Ovary (tissue), 9 donors: ENCODE results near the gene TIMP4. TPM values are rescaled to one million over a fixed set of nuclear protein-coding genes. Genes with fewer than 3 reads are reported as not detected.

Source experiments
- DNase-seq, 5 donors: peaks; one replicate each; pipeline ENCODE4 v3.0.0-alpha.2; 2019 to 2020
- H3K27ac ChIP-seq, 2 donors: fragments of 200-600 bp; one replicate each; pipeline versions ENCODE4 v1.5.1 to v1.8.0; 2019 to 2022
- H3K27me3 ChIP-seq: fragments of 200-600 bp; one replicate; pipeline ENCODE4 v1.8.0; 2022
- H3K36me3 ChIP-seq: fragments of 200-600 bp; sonication (generic); one replicate; pipeline ENCODE4 v1.5.1; 2019
- H3K4me1 ChIP-seq: one replicate; pipeline ENCODE4 v1.8.1; 2013; ENCODE audit warnings: mild to moderate bottlenecking, moderate library complexity; ENCODE audit not compliant: insufficient read depth
- H3K4me3 ChIP-seq: fragments of 200-600 bp; sonication (generic); one replicate; pipeline ENCODE4 v1.5.1; 2017
- H3K9me3 ChIP-seq, 2 donors: fragments of 200-600 bp in 1 of 2; sonication (generic) in 1 of 2; one replicate each; pipeline versions ENCODE4 v1.5.1 to v1.8.1; 2013 to 2019; ENCODE audit warnings: mild to moderate bottlenecking in 1 of 2, moderate library complexity in 1 of 2
- EP300 ChIP-seq: sonication (generic); formaldehyde crosslinking; IDR thresholded peaks from one replicate; pipeline ENCODE4 v1.6.1; 2017; ENCODE audit warnings: antibody characterized with exemption
- POLR2A ChIP-seq: fragments of 450-650 bp; IDR thresholded peaks from one replicate; pipeline ENCODE4 v1.6.1; 2017; ENCODE audit warnings: antibody characterized with exemption, mild to moderate bottlenecking, moderate library complexity
- WGBS, 3 donors: extraction: QIAGEN DNeasy Blood & Tissue Kit in 1 of 3; methylation state at CpG; one replicate each; pipeline versions ENCODE4 v1.1.5 to v1.1.7; 2013 to 2017; 5-methylcytosine and 5-hydroxymethylcytosine counted together
- intact Hi-C, 4 donors: fragments of 100-400 bp; cut with DNase I; formaldehyde crosslinking; loops; one replicate each; pipeline versions ENCODE4 v1.11.0 to v1.15.1; 2022 to 2023
- polyA plus RNA-seq, 2 donors: library from polyadenylated mRNA; stranded (reverse); fragments of 200-250 nt in 1 of 2; fragments of 350-450 nt in 1 of 2; fragmentation: Illumina TruSeq in 1 of 2; extraction: RNeasy Lipid Tissue Mini Kit (QIAGEN cat#74804) in 1 of 2; gene quantifications; one replicate each; pipeline ENCODE4 v1.2.3, GENCODE V29; 2013 to 2014
- total RNA-seq, 7 donors: library from RNA; depleted of rRNA in 2 of 7; stranded (reverse); fragments of >200 nt in 2 of 7; fragmentation: NEBNext Ultra II Directional in 3 of 7; extraction: Animal tissue kit (Norgen Biotek cat#: 25700) in 3 of 7; gene quantifications; one replicate each; pipeline versions ENCODE4 v1.1.0 to v1.2.4, GENCODE V29; 2016 to 2023
- TF ChIP-seq, protein P1 (sequence below), 3 donors: fragments of 450-650 bp in 2 of 3; fragments of 200-600 bp in 1 of 3; IDR thresholded peaks; one replicate each; pipeline versions ENCODE4 v1.5.1 to v1.8.0; 2016 to 2022; ENCODE audit warnings: antibody characterized with exemption in 3 of 3, mild to moderate bottlenecking in 1 of 3
- donor health status: DM: no; HTN: no; CAD: no; lungs with moderate emphysema.
- donor health status: DM: no; HTN: no; CAD: no.
- donor health status: Bipolar disorder and iron deficiency.
- donor health status: DM: yes; HTN: yes; CAD: no.
- donor health status: DM: no; HTN: no; CAD: no.
- donor health status: DM: yes; HTN: yes; CAD: no.

The TIMP4 gene
- total and polyA plus RNA-seq, 9 donors, result 1.1 to 11.8 (median 4.3) TPM

DNA sequence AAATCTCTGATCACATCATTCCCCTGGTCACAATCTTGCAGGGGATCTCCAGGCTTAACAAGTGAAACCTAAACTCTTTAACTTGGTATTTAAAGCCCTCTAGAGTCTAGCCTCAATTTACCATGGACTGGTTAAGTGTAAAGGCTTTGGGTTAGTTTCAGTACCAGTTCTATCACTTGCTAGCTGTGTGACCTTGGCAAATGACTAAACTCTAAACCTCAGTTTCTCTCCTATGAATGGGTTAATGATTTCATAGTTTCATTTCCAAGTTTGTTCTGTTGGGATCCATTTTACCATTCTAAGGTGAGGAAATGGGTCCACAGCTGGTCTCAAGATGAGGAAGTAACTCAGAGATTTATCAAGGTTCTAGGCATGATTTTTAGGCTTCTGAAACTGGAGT lies 38.8 kb upstream of the TIMP4 start:
- intact Hi-C loops, result no loop called here
- DNase-seq, result no peak
- Histone ChIP-seq H3K27me3 (no peaks in the 10 kb centered on the region), H3K4me1 (peaks cover 2% of the 10 kb centered on the region), H3K36me3 (no peaks in the 10 kb centered on the region), H3K27ac (no peak overlapping the region), H3K9me3 (no peaks in the 10 kb centered on the region), H3K4me3 (no peak overlapping the region)
- TF ChIP-seq EP300 (no peak), POLR2A (no peak)
- TF ChIP-seq, protein P1, sequence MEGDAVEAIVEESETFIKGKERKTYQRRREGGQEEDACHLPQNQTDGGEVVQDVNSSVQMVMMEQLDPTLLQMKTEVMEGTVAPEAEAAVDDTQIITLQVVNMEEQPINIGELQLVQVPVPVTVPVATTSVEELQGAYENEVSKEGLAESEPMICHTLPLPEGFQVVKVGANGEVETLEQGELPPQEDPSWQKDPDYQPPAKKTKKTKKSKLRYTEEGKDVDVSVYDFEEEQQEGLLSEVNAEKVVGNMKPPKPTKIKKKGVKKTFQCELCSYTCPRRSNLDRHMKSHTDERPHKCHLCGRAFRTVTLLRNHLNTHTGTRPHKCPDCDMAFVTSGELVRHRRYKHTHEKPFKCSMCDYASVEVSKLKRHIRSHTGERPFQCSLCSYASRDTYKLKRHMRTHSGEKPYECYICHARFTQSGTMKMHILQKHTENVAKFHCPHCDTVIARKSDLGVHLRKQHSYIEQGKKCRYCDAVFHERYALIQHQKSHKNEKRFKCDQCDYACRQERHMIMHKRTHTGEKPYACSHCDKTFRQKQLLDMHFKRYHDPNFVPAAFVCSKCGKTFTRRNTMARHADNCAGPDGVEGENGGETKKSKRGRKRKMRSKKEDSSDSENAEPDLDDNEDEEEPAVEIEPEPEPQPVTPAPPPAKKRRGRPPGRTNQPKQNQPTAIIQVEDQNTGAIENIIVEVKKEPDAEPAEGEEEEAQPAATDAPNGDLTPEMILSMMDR (IDR thresholded peaks at IDR 0.05), result no peak

DNA sequence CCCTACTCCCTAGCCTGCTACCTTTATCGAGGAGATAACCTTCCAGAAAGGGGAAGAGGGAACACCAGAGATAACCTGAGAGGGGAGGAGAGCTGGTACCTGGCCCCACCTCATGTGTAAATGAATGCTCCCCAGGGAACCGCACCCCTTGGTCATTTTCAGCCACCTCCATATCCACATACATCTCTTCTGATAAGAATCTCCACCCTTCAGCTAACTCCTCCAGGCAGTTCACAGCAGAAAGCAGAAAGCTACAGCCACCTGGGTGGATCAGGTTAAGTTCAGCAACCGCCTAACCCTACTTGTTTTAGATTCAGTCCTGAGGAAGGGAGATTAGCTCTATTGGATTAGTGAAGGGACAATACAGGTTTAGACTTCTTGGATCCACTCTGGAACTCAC lies 38.0 kb upstream of the TIMP4 start:
- no peaks in the 10 kb centered on the region for H3K9me3 ChIP-seq
- WGBS, 3 donors, result 90 to 97% (median 97%) methylated on average over 3 of the region's 3 CpGs
- no peak for DNase-seq
- no peaks in the 10 kb centered on the region for H3K36me3 ChIP-seq
- no peak overlapping the region for H3K4me3 ChIP-seq
- H3K4me1 ChIP-seq, result peaks cover 2% of the 10 kb centered on the region
- H3K27me3 ChIP-seq, result no peaks in the 10 kb centered on the region
- TF ChIP-seq, protein P1 (IDR thresholded peaks at IDR 0.05), result no peak
- no peak overlapping the region for H3K27ac ChIP-seq
- intact Hi-C loops, result no loop called here

DNA sequence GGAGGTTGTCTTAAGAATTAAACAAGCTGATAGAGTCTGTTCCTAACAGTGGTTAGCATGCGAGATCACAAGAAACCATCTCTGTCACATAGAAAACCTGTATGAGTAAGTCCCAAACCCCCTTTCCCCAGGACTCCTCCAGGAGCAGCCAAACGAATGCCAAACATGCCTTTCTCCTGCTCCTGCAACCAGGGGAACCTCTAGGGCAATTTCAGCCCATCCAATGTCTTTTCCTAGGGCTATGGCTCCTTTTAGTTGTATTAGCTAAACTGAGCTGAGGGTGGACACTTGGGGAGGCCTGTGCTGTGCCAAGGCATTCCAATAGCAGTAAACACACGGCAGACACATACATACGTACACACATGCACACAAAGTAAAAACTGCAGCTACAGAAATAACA lies 36.5 kb upstream of the TIMP4 start:
- Histone ChIP-seq H3K27me3 (no peaks in the 10 kb centered on the region), H3K4me1 (peaks cover 2% of the 10 kb centered on the region), H3K36me3 (no peaks in the 10 kb centered on the region), H3K4me3 (no peak overlapping the region), H3K27ac (no peak overlapping the region), H3K9me3 (no peaks in the 10 kb centered on the region)
- intact Hi-C loops, result no loop called here
- DNase-seq, result no peak
- 78 to 87% (median 84%) methylated on average over 4 of the region's 4 CpGs for WGBS, 3 donors
- TF ChIP-seq POLR2A (no peak), EP300 (no peak)
- TF ChIP-seq, protein P1 (IDR thresholded peaks at IDR 0.05), result no peak

DNA sequence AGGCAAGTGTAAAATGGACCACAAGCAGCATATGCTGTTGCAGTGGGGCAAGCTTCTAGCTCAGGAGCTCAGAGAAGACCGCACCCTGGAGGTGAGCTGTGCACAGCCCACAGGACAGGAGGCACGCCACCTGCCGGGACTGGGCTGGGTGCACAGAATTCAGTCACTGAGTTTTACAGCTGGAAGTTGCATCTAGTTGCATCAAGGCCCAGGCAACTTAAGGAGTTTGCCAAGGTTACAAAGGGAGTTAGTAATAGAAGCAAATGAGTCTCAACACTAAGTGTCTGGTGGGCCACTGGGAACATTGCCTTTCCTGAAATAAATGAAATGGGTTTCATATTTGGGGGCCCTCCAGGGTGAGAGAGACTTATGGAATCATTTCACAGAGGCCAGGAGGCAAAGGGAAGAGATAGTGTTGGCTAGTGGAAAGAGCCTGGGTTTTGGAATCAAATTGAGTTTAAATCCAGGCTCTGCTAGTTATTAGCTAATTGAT lies 36.0 kb upstream of the TIMP4 start:
- H3K4me1 ChIP-seq, result peaks cover 2% of the 10 kb centered on the region
- intact Hi-C loops, result no loop called here
- TF ChIP-seq EP300 (no peak), POLR2A (no peak)
- TF ChIP-seq, protein P1 (IDR thresholded peaks at IDR 0.05), result no peak
- no peaks in the 10 kb centered on the region for H3K9me3 ChIP-seq
- H3K36me3 ChIP-seq, result no peaks in the 10 kb centered on the region
- DNase-seq, result no peak
- H3K4me3 ChIP-seq, result no peak overlapping the region
- no peak overlapping the region for H3K27ac ChIP-seq
- H3K27me3 ChIP-seq, result no peaks in the 10 kb centered on the region
- 83 to 87% (median 86%) methylated on average over 3 of the region's 3 CpGs for WGBS, 3 donors

DNA sequence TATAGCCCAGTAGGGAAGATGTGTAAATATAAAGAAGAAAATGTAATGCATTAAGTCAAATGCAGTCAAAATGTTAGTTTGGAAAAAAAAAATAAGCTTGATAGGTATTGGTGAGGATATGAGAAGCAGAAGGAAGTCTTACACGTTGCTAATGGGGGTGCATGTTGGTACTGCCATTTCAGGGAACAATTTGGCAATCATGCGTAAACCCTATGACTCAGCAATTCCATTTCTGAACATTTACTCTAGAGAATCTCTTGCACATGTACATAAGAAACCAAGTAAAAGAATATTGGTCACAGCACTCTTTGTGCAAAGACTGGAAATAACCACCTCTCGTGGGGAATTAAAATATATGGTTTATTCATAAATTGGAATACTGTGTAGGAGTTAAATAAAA lies 35.5 kb upstream of the TIMP4 start:
- H3K4me1 ChIP-seq, result peaks cover 2% of the 10 kb centered on the region
- no peak for TF ChIP-seq EP300
- TF ChIP-seq POLR2A, result no peak
- TF ChIP-seq, protein P1 (IDR thresholded peaks at IDR 0.05), result no peak
- H3K27me3 ChIP-seq, result no peaks in the 10 kb centered on the region
- no peak overlapping the region for H3K27ac ChIP-seq
- no peak overlapping the region for H3K4me3 ChIP-seq
- no peak for DNase-seq
- 38 to 64% (median 46%) methylated on average over 3 of the region's 3 CpGs for WGBS, 3 donors
- no peaks in the 10 kb centered on the region for H3K9me3 ChIP-seq
- no peaks in the 10 kb centered on the region for H3K36me3 ChIP-seq
- intact Hi-C loops, result no loop called here
